Middle frontal gyrus (tissue), 1 donor: Measurements from ENCODE around the gene NBEAL2.
"Not testable (repeated sequence)": the region's sequence is repeated elsewhere in the genome, so short reads cannot be mapped to it uniquely, and the experiment has no call there.

Experiments
- DNase-seq: peaks from one replicate; pipeline ENCODE4 v3.0.0-alpha.2; 2015; ENCODE audit warnings: low spot score; ENCODE audit errors: extremely low spot score

Gene NBEAL2

GRCh38 chr3:47034868-47035489 lies 55.5 kb downstream of the NBEAL2 start:
- no peak for DNase-seq

- DNase-seq = no peak
Measured at GRCh38 chr3:47035645-47036044, 56.2 kb downstream of the NBEAL2 start.

GRCh38 chr3:47036145-47036544 lies 56.7 kb downstream of the NBEAL2 start:
- no peak for DNase-seq

- DNase-seq = not testable (repeated sequence)
Measured at GRCh38 chr3:47037302-47037701, 57.8 kb downstream of the NBEAL2 start.

- DNase-seq = no peak
Measured at GRCh38 chr3:47041114-47041513, 61.6 kb downstream of the NBEAL2 start.

DNA sequence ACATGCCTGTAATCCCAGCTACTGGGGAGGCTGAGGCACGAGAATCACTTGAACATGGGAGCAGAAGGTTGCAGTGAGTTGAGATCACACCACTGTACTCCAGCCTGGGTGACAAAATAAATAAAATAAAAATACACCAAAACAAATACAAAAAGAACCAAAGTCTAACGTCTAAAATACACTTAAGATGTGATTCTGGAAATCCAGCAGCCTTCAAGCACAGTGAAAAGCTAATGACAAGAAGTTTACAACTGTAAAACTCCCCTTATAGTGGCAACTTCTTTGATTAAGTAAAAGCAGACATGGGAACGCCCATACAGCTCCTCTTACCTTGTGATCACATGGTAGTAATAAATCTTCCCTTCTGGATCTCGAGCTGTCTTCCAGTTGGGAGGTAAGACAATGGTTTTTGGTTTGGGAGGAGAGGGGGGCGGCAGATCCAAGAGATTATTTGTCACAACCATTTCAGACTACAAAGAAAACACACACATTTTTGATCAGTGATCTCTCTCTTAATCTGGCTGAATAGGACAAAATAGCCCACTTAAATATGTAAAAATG lies 62.8 kb downstream of the NBEAL2 start:
- no peak for DNase-seq

DNA sequence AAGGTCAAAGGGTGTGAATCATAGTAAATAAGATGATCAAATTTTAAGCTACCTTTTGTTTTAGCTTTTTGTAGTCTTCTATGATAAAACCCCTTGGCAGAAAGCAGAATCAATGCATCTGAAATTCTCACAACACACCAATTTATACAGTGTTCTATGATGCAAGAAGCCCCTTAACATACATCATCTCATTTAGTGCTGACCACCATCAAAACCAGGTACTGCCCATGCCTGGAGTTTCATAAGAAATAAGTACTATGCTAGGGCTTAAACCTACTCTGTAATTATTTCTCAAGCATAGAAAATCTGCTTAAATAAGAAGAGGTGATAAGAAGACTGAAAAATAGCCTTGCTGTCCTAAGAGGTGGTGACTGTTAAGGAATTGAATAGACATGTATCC lies 67.6 kb downstream of the NBEAL2 start:
- DNase-seq = no peak

DNA sequence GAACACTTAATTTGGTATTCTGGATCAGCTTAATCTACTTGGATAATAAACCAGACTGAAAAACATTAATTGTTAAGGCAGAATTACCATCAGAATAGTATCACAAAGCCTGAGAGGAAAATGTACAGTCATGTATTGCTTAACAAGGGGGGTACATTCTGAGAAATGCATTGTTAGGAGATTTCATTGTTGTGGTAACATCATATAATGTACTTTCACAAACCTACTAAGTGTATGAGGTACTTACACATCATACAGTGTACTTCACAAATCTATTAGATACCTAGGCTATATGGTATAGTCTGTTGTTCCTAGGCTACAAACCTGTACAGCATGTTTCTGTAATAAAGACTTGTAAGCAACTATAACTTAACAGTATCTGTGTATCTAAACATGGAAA lies 68.2 kb downstream of the NBEAL2 start:
- DNase-seq = no peak

GRCh38 chr3:47054412-47054811 lies 74.9 kb downstream of the NBEAL2 start:
- no peak for DNase-seq

DNA sequence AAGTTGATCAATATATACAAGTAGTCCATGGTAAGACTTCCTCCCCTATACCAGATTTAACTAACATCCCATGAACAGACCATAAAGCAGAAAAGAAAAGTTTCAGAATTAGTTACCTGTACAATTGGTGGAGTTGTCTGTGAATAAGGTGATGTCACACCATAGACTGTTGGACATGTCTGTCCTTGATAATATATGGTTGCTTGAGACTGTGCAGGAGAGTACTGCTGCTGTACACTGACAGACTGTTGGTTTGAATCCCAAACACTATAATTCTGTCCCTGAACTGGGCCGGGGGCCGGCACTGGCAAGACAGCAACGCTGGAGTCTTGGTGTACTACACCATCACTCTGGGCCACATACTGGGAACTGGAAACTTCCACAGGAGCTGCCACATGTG lies 77.2 kb downstream of the NBEAL2 start:
- DNase-seq = no peak

GRCh38 chr3:47057212-47057671 lies 77.8 kb downstream of the NBEAL2 start:
- no peak for DNase-seq
